Stimulated activated CD4-positive, alpha-beta T cell treated with anti-CD3 and anti-CD28 coated beads, Interleukin-1b, Interleukin-23, amount 100 ng/mL, for 24 hours (primary cell): ENCODE measurements around the gene AOPEP.
"Not testable (repeated sequence)": the region's sequence is repeated elsewhere in the genome, so short reads cannot be mapped to it uniquely, and the experiment has no call there.

Source experiments
- DNase-seq, 4 experiments: peaks; one replicate each; pipeline ENCODE4 v3.0.0-alpha.2; 2020; ENCODE audit warnings: low read depth in 4 of 4, low spot score in 1 of 4

Gene AOPEP

GRCh38 chr9:94867842-94868312 is 141.4 kb downstream of the AOPEP start:
- no peak for DNase-seq

- DNase-seq = no peak
These were observed 142.0 kb downstream of the AOPEP start for GRCh38 chr9:94868464-94868863.

GRCh38 chr9:94869415-94869843 is 142.9 kb downstream of the AOPEP start:
- no peak for DNase-seq

- no peak for DNase-seq
These were observed 143.9 kb downstream of the AOPEP start for GRCh38 chr9:94870465-94870792.

DNA sequence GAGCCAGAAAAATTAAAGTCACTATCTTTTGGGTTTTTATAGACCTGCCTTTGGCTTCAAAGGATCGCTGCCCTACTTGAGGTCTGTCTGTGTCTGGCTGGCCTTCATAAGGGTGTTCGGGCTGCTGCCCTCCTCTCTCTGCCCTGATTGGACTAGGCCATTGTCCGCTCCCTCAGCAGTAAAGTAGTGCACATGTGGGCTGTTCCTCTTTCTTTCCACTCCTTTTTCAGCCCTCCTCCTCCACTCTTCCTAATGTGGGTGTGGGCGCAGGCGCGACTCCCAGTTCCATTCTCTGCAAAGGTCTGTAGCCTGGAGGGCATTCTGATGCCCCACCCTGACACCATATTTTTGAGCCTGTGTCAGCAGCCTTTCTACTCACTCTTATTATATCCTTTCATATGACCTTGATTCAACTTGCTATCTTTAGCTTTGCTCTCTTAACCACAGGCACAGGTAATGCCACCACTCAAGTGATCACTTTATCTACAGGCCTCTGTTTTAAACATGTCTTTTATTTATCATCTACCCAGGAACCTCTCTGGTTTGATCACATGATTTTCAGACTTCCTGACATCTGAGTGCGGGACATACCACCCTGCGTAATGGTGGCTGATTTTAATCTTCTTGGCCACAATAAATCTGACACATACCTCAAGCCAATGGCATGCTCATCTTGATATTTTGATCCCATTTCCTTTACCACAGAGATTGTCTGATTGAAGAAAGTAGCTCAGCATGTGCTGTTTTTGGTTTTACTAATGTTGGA is 144.5 kb downstream of the AOPEP start:
- no peak for DNase-seq

DNA sequence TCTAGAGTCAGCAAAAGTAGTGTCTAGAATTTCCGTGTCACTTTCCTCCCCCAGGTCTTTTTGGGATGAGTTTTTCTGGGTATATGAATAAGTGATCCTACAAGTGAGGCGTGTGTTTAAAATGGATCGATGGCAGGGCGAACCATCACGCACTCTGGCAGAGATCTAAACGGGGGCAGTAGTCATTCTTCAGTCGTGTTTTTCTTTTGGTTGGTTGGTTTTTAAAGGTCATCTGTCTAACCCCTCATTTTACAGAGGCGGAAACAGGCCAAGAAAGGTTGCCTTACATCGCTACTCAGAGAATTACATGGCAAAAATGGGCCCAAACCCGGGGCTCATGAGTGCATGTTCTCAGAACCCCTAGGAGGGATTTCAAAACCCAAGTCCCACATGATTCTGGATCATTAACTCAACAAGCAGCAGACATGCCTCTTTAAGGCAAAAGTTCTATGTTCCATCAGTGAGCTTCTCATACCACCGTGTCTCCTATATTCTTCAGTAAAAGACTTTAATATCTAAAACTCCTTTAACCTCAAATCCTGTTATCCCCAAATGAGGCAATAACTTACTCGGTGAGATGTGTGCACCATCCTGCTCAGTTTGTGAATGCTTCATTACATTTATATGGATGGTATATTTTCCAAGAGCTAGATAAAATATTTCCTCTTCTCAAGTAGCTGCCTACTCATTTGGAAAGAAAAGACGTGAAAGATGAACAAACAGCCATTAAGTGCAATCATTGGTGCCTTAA is 145.8 kb downstream of the AOPEP start:
- no peak for DNase-seq

- no peak for DNase-seq
These were observed 146.5 kb downstream of the AOPEP start for GRCh38 chr9:94872891-94873511.

DNA sequence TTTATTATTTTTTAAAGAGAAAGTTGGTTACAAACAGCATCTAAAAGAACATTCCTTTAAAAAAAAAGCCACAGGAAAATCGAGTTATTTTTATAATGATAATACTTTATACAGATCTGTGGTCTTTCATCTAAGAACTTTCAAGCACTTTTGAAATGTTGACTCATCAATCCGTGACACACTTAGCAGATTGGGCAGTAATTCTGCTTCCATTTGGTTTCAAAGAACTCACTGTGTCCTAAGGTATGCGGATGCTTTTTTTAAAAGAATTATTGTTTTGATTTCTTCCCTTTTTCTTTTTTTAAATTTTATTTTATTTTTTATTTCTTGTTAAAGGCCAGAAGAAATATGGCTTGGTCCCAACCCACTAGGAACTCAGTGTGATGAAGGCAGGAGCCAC is 147.8 kb downstream of the AOPEP start:
- no peak for DNase-seq

- DNase-seq = no peak
These were observed 149.0 kb downstream of the AOPEP start for GRCh38 chr9:94875300-94876020.

DNA sequence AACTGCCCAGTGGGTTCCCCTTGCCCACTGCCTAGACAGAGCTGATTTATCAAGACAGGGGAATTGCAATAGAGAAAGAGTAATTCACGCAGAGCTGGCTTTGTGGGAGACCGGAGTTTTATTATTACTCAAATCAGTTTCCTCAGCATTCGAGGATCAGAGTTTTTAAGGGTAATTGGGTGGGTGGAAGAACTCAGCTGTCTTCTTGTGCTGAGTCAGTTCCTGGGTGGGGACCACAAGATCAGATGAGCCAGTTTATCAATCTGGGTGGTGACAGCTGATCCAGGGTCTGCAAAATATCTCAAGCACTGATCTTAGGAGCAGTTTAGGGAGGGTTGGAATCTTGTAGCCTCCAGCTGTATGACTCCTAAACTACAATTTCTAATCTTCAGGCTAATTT is 152.3 kb downstream of the AOPEP start:
- not testable (repeated sequence) for DNase-seq

- DNase-seq = no peak
These were observed 152.7 kb downstream of the AOPEP start for GRCh38 chr9:94879230-94879629.

DNA sequence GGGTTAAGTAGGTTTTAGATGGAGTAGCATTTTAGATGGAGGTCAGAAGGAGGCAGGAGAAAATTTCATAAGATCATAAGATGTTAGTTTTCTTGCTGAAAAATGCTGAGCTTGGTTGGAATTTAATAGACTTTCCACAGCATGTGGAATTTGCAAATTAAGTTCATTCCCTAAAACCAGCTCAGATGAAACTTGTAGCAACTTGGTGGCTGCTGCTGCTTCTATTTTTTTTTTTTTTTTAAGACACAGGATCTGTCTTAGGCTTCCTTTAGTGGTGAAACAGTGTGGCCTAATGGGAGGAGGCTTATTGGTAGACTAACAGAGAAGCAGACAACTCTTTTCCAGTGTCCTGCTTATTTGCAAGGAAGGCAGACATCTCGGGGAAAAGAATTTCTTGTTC is 154.5 kb downstream of the AOPEP start:
- DNase-seq = no peak

DNA sequence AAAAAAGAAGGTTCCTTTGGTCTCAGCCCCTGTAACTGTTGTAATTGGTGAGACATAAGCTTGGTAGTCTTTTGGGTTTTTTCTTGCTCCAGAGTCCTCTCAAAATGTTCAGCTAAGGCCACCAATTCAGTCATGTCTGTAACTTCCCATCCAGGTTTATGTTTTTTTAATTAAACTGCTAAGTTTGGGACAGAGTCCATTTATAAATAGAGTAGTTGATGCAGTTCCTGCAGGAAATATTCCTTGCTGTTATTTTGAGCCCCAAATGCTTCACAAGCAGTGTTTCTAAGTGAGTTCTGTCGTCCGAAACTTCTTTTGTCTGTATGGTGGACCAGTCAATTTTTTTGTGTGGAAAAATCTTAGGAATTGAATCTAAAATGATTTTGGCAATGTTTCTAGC is 155.0 kb downstream of the AOPEP start:
- DNase-seq = no peak

DNA sequence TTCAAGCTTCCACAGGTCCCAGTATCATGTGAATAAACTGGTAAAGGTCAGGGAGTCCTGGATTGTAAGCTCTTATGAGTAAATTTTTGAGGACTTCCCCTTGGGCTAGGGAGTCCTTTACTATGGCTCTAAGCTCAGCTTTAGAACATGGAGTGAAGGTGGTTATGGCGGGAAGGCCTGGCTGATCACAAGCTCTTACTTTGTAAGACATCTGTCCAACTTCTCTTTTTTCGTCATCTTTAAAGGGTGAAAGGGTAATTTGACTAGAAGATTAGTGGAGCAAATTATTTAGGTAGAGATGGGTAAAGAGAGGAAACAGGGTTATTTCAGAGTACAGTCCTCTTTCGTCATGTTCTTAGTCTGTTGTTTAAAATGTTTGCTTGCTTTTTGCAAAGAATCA is 155.4 kb downstream of the AOPEP start:
- no peak for DNase-seq

GRCh38 chr9:94882966-94883641 is 156.6 kb downstream of the AOPEP start:
- no peak for DNase-seq

DNA sequence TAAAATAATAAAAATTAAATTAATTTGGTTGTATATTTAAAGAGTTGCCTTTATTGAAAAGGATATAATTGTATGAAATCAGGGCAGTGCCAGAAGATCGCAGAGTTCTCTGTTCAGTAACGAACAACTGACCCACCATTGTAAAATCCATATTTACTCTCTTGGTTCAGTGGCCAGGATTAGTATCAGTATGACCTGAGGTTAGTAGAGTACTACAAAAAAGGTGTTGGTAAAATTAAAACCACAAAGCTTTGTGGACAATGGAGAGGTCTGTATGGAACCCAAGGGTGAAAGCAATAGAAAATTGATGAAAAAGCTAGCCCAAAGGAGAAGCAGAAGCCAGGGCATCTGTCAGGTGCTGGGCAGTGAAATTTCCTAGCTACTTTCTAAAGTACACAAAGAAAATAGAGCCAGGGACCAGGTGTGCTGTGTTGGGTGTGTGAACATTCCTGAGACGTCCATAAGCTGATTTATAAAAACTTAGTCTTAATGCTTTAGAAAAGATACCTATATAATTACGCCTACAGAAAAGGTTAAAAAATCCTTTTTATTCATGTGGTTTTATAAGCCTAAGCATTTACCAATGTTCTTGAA is 159.5 kb downstream of the AOPEP start:
- no peak for DNase-seq

- DNase-seq = no peak
These were observed 161.2 kb downstream of the AOPEP start for GRCh38 chr9:94887721-94888120.

GRCh38 chr9:94888775-94889174 is 162.3 kb downstream of the AOPEP start:
- DNase-seq = no peak

GRCh38 chr9:94889628-94890027 is 163.1 kb downstream of the AOPEP start:
- DNase-seq = no peak

DNA sequence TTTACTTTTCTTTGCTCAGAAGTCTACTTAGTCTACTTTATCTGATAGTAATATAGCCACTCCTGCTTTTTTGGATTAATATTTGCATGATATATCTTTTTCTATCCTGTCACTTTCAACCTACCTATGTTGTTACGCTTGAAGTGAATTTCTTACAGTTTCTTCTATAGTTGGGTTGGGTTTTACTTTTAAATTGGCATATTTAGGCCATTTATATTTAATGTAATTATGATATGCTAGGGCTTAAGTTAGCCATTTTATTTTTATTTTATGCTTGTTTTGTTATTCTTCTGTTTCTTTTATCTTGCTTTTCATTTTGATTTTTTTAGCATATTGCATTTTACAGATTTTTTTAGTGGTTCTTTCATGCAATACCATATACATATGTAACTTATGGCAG is 164.7 kb downstream of the AOPEP start:
- no peak for DNase-seq

- no peak for DNase-seq
These were observed 166.2 kb downstream of the AOPEP start for GRCh38 chr9:94892675-94893074.
